Neutrophil (primary cell): ENCODE measurements around the gene NKTR.
A peak's percentile ranks its signal among the peaks of the same experiment; 100 is the strongest.

Experiments used
- H3K27ac ChIP-seq: fragments of 200-600 bp; sonication (generic); 2 replicates; pipeline ENCODE4 v1.5.1; 2016; ENCODE audit warnings: mild to moderate bottlenecking, moderate library complexity
- H3K27me3 ChIP-seq: fragments of 200-600 bp; sonication (generic); 2 replicates; pipeline ENCODE4 v1.6.0; 2016; ENCODE audit warnings: mild to moderate bottlenecking
- H3K36me3 ChIP-seq: fragments of 200-600 bp; sonication (generic); 2 replicates; pipeline ENCODE4 v1.5.1; 2017
- H3K4me1 ChIP-seq, 2 experiments: fragments of 200-600 bp in 1 of 2; sonication (generic) in 1 of 2; 1 replicate in 1 of 2; 2 replicates in 1 of 2; pipeline versions ENCODE4 v1.5.1 to v1.6.1; 2013 to 2016; ENCODE audit warnings: low read depth in 1 of 2, low read length in 1 of 2, mild to moderate bottlenecking in 1 of 2, moderate library complexity in 1 of 2; ENCODE audit not compliant: control insufficient read depth in 1 of 2, insufficient read depth in 1 of 2
- H3K4me3 ChIP-seq, 2 experiments: fragments of 200-600 bp in 1 of 2; sonication (generic) in 1 of 2; 1 replicate in 1 of 2; 2 replicates in 1 of 2; pipeline ENCODE4 v1.5.1; 2013 to 2016; ENCODE audit warnings: low read depth in 1 of 2, low read length in 1 of 2, mild to moderate bottlenecking in 1 of 2, moderate library complexity in 1 of 2
- H3K9me3 ChIP-seq: fragments of 200-600 bp; sonication (generic); 2 replicates; pipeline ENCODE4 v1.5.1; 2016
- TF ChIP-seq, protein P1 (sequence below): fragments of 200-600 bp; sonication (generic); IDR thresholded peaks from 2 replicates; pipeline ENCODE4 v1.5.1; 2016; ENCODE audit warnings: antibody characterized with exemption

NKTR gene

DNA sequence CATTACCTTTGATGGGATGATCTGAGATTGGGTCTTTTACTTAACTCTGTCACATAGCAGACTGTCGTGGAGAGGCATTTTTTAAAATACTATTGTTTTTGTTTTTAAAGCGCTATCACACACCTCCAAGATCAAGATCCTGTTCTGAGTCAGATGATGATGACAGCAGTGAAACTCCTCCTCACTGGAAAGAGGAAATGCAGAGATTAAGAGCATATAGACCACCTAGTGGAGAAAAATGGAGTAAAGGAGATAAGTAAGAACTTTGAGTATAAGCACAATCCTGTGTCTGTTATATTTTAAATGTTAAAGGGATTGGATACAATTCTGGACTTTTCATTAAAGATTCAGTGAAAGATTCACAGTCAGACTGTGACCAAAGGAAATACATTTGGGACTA, 34.6 kb downstream of the NKTR start:
- TF ChIP-seq, protein P1, sequence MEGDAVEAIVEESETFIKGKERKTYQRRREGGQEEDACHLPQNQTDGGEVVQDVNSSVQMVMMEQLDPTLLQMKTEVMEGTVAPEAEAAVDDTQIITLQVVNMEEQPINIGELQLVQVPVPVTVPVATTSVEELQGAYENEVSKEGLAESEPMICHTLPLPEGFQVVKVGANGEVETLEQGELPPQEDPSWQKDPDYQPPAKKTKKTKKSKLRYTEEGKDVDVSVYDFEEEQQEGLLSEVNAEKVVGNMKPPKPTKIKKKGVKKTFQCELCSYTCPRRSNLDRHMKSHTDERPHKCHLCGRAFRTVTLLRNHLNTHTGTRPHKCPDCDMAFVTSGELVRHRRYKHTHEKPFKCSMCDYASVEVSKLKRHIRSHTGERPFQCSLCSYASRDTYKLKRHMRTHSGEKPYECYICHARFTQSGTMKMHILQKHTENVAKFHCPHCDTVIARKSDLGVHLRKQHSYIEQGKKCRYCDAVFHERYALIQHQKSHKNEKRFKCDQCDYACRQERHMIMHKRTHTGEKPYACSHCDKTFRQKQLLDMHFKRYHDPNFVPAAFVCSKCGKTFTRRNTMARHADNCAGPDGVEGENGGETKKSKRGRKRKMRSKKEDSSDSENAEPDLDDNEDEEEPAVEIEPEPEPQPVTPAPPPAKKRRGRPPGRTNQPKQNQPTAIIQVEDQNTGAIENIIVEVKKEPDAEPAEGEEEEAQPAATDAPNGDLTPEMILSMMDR, result no peak
- H3K27ac ChIP-seq, result no peak overlapping the region
- peaks cover 92% of the 10 kb centered on the region for H3K36me3 ChIP-seq

DNA sequence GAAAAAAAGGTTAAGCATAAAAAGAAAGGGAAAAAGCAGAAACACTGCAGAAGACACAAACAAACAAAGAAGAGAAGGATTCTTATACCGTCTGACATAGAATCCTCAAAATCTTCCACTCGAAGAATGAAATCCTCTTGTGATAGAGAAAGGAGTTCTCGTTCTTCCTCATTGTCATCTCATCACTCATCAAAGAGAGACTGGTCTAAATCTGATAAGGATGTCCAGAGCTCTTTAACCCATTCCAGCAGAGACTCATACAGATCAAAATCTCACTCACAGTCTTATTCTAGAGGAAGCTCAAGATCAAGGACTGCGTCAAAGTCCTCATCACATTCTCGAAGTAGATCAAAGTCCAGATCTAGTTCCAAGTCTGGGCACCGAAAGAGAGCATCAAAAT, 36.5 kb downstream of the NKTR start:
- TF ChIP-seq, protein P1, result no peak
- H3K4me1 ChIP-seq, result no peaks in the 10 kb centered on the region
- peaks cover 94% of the 10 kb centered on the region for H3K36me3 ChIP-seq
- H3K27ac ChIP-seq, result no peak overlapping the region
- no peaks in the 10 kb centered on the region for H3K9me3 ChIP-seq
- no peak overlapping the region for H3K4me3 ChIP-seq
- no peaks in the 10 kb centered on the region for H3K27me3 ChIP-seq

More for the DNA sequence above, 34.6 kb downstream of the NKTR start:
- Histone ChIP-seq H3K27me3 (no peaks in the 10 kb centered on the region), H3K9me3 (no peaks in the 10 kb centered on the region), H3K4me1 (no peaks in the 10 kb centered on the region), H3K4me3 (no peak overlapping the region)

DNA sequence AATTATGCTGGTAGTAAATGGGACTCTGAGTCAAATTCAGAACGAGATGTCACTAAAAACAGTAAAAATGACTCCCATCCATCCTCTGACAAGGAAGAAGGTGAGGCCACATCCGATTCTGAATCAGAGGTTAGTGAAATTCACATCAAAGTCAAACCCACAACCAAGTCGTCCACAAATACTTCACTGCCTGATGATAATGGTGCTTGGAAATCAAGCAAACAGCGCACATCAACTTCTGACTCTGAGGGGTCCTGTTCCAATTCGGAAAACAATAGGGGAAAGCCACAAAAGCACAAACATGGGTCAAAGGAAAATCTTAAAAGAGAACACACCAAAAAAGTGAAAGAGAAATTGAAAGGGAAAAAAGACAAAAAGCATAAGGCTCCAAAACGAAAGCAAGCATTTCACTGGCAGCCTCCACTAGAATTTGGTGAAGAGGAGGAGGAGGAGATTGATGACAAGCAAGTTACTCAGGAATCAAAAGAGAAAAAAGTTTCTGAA, 37.9 kb downstream of the NKTR start:
- no peaks in the 10 kb centered on the region for H3K9me3 ChIP-seq
- H3K4me3 ChIP-seq, result no peak overlapping the region
- H3K27me3 ChIP-seq, result no peaks in the 10 kb centered on the region
- peaks cover 92% of the 10 kb centered on the region for H3K36me3 ChIP-seq
- no peaks in the 10 kb centered on the region for H3K4me1 ChIP-seq
- TF ChIP-seq, protein P1, result no peak
- H3K27ac ChIP-seq, result peak overlapping the region; percentile 11

DNA sequence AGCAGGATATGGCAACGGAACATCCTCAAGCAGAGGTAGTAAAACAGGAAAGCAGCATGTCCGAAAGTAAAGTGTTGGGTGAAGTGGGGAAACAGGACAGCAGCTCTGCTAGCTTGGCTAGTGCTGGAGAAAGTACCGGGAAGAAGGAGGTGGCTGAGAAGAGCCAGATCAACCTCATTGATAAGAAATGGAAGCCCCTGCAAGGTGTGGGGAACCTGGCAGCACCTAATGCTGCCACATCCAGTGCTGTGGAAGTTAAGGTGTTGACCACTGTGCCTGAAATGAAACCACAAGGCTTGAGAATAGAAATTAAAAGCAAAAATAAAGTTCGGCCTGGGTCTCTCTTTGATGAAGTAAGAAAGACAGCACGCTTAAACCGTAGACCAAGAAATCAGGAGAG, 38.7 kb downstream of the NKTR start:
- Histone ChIP-seq H3K36me3 (peaks cover 92% of the 10 kb centered on the region), H3K27ac (no peak overlapping the region), H3K9me3 (no peaks in the 10 kb centered on the region), H3K4me3 (no peak overlapping the region), H3K4me1 (no peaks in the 10 kb centered on the region), H3K27me3 (no peaks in the 10 kb centered on the region)
- TF ChIP-seq, protein P1, result no peak

GRCh38 chr3:42640129-42640528, 39.6 kb downstream of the NKTR start:
- H3K4me3 ChIP-seq, result no peak overlapping the region
- no peaks in the 10 kb centered on the region for H3K27me3 ChIP-seq
- no peaks in the 10 kb centered on the region for H3K9me3 ChIP-seq
- TF ChIP-seq, protein P1, result no peak
- H3K4me1 ChIP-seq, result no peaks in the 10 kb centered on the region
- no peak overlapping the region for H3K27ac ChIP-seq
- H3K36me3 ChIP-seq, result peaks cover 92% of the 10 kb centered on the region
